Dendritic cell treated with granulocyte-macrophage colony-stimulating factor and Interleukin-4, amounts not matched to agents 40 ng/mL and 50 ng/mL, for 4 days (primary cell): ENCODE data around the gene TTC7B.

Experiments
- H3K27ac Mint-ChIP-seq: one replicate; pipeline ENCODE4 v1.8.0; 2022; ENCODE audit warnings: mild to moderate bottlenecking, mixed read lengths
- H3K27me3 Mint-ChIP-seq: one replicate; pipeline ENCODE4 v1.8.0; 2022; ENCODE audit warnings: mild to moderate bottlenecking, mixed read lengths
- H3K36me3 Mint-ChIP-seq: one replicate; pipeline ENCODE4 v1.8.0; 2022; ENCODE audit warnings: low read depth, mixed read lengths
- H3K4me1 Mint-ChIP-seq: one replicate; pipeline ENCODE4 v1.8.0; 2022; ENCODE audit warnings: low read depth, mixed read lengths
- H3K4me3 Mint-ChIP-seq: one replicate; pipeline ENCODE4 v1.8.0; 2022; ENCODE audit warnings: mild to moderate bottlenecking, moderate library complexity, mixed read lengths
- H3K9me3 Mint-ChIP-seq: one replicate; pipeline ENCODE4 v1.8.0; 2022; ENCODE audit warnings: mixed read lengths
- intact Hi-C: fragments of 100-400 bp; cut with micrococcal nuclease; formaldehyde crosslinking; loops from one replicate; pipeline ENCODE4 v1.15.0; 2022

The TTC7B gene

GRCh38 chr14:90645842-90646443 is 170.3 kb downstream of the TTC7B start:
- Mint-ChIP-seq H3K27me3 (no peaks in the 10 kb centered on the region), H3K4me1 (peaks cover 65% of the 10 kb centered on the region), H3K9me3 (no peaks in the 10 kb centered on the region), H3K27ac (no peak overlapping the region), H3K36me3 (peaks cover 45% of the 10 kb centered on the region), H3K4me3 (no peak overlapping the region)
- intact Hi-C loops: loop anchor here (2.0 kb wide), 1 partner anchor 15 kb away; no protein-coding TSS in a partner anchor

GRCh38 chr14:90644882-90645281 is 171.3 kb downstream of the TTC7B start:
- intact Hi-C loops: loop anchor here (2.0 kb wide), 1 partner anchor 14 kb away; no protein-coding TSS in a partner anchor
- no peak overlapping the region for H3K4me3 Mint-ChIP-seq
- H3K9me3 Mint-ChIP-seq: no peaks in the 10 kb centered on the region
- H3K36me3 Mint-ChIP-seq: peaks cover 48% of the 10 kb centered on the region
- peaks cover 73% of the 10 kb centered on the region for H3K4me1 Mint-ChIP-seq
- peak overlapping the region; percentile 43 for H3K27ac Mint-ChIP-seq
- no peaks in the 10 kb centered on the region for H3K27me3 Mint-ChIP-seq

- intact Hi-C loops: loop anchor here (2.0 kb wide), 1 partner anchor 13 kb away; no protein-coding TSS in a partner anchor
- peaks cover 68% of the 10 kb centered on the region for H3K4me1 Mint-ChIP-seq
- no peaks in the 10 kb centered on the region for H3K9me3 Mint-ChIP-seq
- peaks cover 52% of the 10 kb centered on the region for H3K36me3 Mint-ChIP-seq
- H3K4me3 Mint-ChIP-seq: no peak overlapping the region
- peak overlapping the region; percentile 43 for H3K27ac Mint-ChIP-seq
- H3K27me3 Mint-ChIP-seq: no peaks in the 10 kb centered on the region
Observed at GRCh38 chr14:90643982-90644670, 172.1 kb downstream of the TTC7B start.

GRCh38 chr14:90642244-90642717 is 173.9 kb downstream of the TTC7B start:
- Mint-ChIP-seq H3K4me1 (peaks cover 54% of the 10 kb centered on the region), H3K4me3 (no peak overlapping the region), H3K27ac (no peak overlapping the region), H3K36me3 (peaks cover 52% of the 10 kb centered on the region), H3K9me3 (no peaks in the 10 kb centered on the region), H3K27me3 (no peaks in the 10 kb centered on the region)
- intact Hi-C loops: no loop called here

GRCh38 chr14:90641615-90642243 is 174.5 kb downstream of the TTC7B start:
- intact Hi-C loops: no loop called here
- Mint-ChIP-seq H3K4me3 (no peak overlapping the region), H3K27ac (no peak overlapping the region), H3K27me3 (no peaks in the 10 kb centered on the region), H3K4me1 (peaks cover 52% of the 10 kb centered on the region), H3K9me3 (no peaks in the 10 kb centered on the region), H3K36me3 (peaks cover 47% of the 10 kb centered on the region)

- Mint-ChIP-seq H3K4me3 (no peak overlapping the region), H3K27me3 (no peaks in the 10 kb centered on the region), H3K36me3 (peaks cover 43% of the 10 kb centered on the region), H3K9me3 (no peaks in the 10 kb centered on the region), H3K27ac (peak overlapping the region; percentile 51), H3K4me1 (peaks cover 51% of the 10 kb centered on the region)
- intact Hi-C loops: no loop called here
Observed at GRCh38 chr14:90641168-90641567, 175.1 kb downstream of the TTC7B start.

GRCh38 chr14:90639641-90640040 is 176.6 kb downstream of the TTC7B start:
- intact Hi-C loops: no loop called here
- Mint-ChIP-seq H3K27me3 (no peaks in the 10 kb centered on the region), H3K27ac (no peak overlapping the region), H3K4me3 (no peak overlapping the region), H3K9me3 (no peaks in the 10 kb centered on the region), H3K36me3 (peaks cover 38% of the 10 kb centered on the region), H3K4me1 (peaks cover 39% of the 10 kb centered on the region)

- H3K4me1 Mint-ChIP-seq: peaks cover 57% of the 10 kb centered on the region
- intact Hi-C loops: no loop called here
- H3K27me3 Mint-ChIP-seq: no peaks in the 10 kb centered on the region
- no peak overlapping the region for H3K4me3 Mint-ChIP-seq
- no peaks in the 10 kb centered on the region for H3K9me3 Mint-ChIP-seq
- peak overlapping the region; percentile 27 for H3K27ac Mint-ChIP-seq
- no peaks in the 10 kb centered on the region for H3K36me3 Mint-ChIP-seq
Observed at GRCh38 chr14:90632871-90633270, 183.4 kb downstream of the TTC7B start.

- no peak overlapping the region for H3K4me3 Mint-ChIP-seq
- no peaks in the 10 kb centered on the region for H3K9me3 Mint-ChIP-seq
- no peaks in the 10 kb centered on the region for H3K36me3 Mint-ChIP-seq
- intact Hi-C loops: no loop called here
- H3K27ac Mint-ChIP-seq: peak overlapping the region; percentile 27
- no peaks in the 10 kb centered on the region for H3K27me3 Mint-ChIP-seq
- H3K4me1 Mint-ChIP-seq: peaks cover 59% of the 10 kb centered on the region
Observed at GRCh38 chr14:90632451-90632850, 183.8 kb downstream of the TTC7B start.

- H3K27ac Mint-ChIP-seq: peak overlapping the region; percentile 93
- H3K4me1 Mint-ChIP-seq: peaks cover 57% of the 10 kb centered on the region
- H3K27me3 Mint-ChIP-seq: no peaks in the 10 kb centered on the region
- intact Hi-C loops: loop anchor here (2.0 kb wide), 1 partner anchor 15 kb away; no protein-coding TSS in a partner anchor
- H3K9me3 Mint-ChIP-seq: no peaks in the 10 kb centered on the region
- peaks cover under 1% of the 10 kb centered on the region for H3K36me3 Mint-ChIP-seq
- H3K4me3 Mint-ChIP-seq: peak overlapping the region; percentile 58
Observed at GRCh38 chr14:90630171-90630806, 185.9 kb downstream of the TTC7B start.

- H3K27me3 Mint-ChIP-seq: peaks cover 2% of the 10 kb centered on the region
- peaks cover 61% of the 10 kb centered on the region for H3K4me1 Mint-ChIP-seq
- H3K36me3 Mint-ChIP-seq: peaks cover 8% of the 10 kb centered on the region
- H3K9me3 Mint-ChIP-seq: no peaks in the 10 kb centered on the region
- intact Hi-C loops: no loop called here
- H3K27ac Mint-ChIP-seq: peak overlapping the region; percentile 93
- peak overlapping the region; percentile 46 for H3K4me3 Mint-ChIP-seq
Observed at GRCh38 chr14:90629471-90629870, 186.8 kb downstream of the TTC7B start.

- Mint-ChIP-seq H3K27me3 (peaks cover 2% of the 10 kb centered on the region), H3K36me3 (peaks cover 8% of the 10 kb centered on the region), H3K4me3 (no peak overlapping the region), H3K9me3 (no peaks in the 10 kb centered on the region), H3K27ac (peak overlapping the region; percentile 93), H3K4me1 (peaks cover 64% of the 10 kb centered on the region)
- intact Hi-C loops: no loop called here
Observed at GRCh38 chr14:90628825-90629224, 187.4 kb downstream of the TTC7B start.

- Mint-ChIP-seq H3K36me3 (peaks cover 8% of the 10 kb centered on the region), H3K9me3 (no peaks in the 10 kb centered on the region), H3K27me3 (peaks cover 2% of the 10 kb centered on the region), H3K4me1 (peaks cover 77% of the 10 kb centered on the region), H3K27ac (no peak overlapping the region), H3K4me3 (no peak overlapping the region)
- intact Hi-C loops: no loop called here
Observed at GRCh38 chr14:90627478-90627877, 188.8 kb downstream of the TTC7B start.

GRCh38 chr14:90626550-90626949 is 189.7 kb downstream of the TTC7B start:
- intact Hi-C loops: no loop called here
- peaks cover 70% of the 10 kb centered on the region for H3K4me1 Mint-ChIP-seq
- H3K27me3 Mint-ChIP-seq: peaks cover 2% of the 10 kb centered on the region
- peaks cover 8% of the 10 kb centered on the region for H3K36me3 Mint-ChIP-seq
- H3K9me3 Mint-ChIP-seq: no peaks in the 10 kb centered on the region
- no peak overlapping the region for H3K4me3 Mint-ChIP-seq
- peak overlapping the region; percentile 25 for H3K27ac Mint-ChIP-seq
